ENCODE measurements around the gene CCT8L2. TPM values are rescaled to one million over a fixed set of nuclear protein-coding genes. Genes with fewer than 3 reads are reported as not detected.
"Not testable (repeated sequence)": the region's sequence is repeated elsewhere in the genome, so short reads cannot be mapped to it uniquely, and the experiment has no call there.

The CCT8L2 gene
- total RNA-seq, 2 experiments from 2014 or later, result not detected

- Mint-ChIP-seq H3K4me1 (no peaks in the 10 kb centered on the region), H3K36me3 (no peaks in the 10 kb centered on the region), H3K4me3 (no peak overlapping the region), H3K9me3 (peaks cover 1% of the 10 kb centered on the region), H3K27ac (no peak overlapping the region), H3K27me3 (no peaks in the 10 kb centered on the region)
- POLR2A ChIA-PET, result no interaction called here
- no peak for DNase-seq
- ATAC-seq (ENCODE audit: low read depth), result no peak
These were observed 33.3 kb downstream of the CCT8L2 start for GRCh38 chr22:16559056-16559955.

DNA sequence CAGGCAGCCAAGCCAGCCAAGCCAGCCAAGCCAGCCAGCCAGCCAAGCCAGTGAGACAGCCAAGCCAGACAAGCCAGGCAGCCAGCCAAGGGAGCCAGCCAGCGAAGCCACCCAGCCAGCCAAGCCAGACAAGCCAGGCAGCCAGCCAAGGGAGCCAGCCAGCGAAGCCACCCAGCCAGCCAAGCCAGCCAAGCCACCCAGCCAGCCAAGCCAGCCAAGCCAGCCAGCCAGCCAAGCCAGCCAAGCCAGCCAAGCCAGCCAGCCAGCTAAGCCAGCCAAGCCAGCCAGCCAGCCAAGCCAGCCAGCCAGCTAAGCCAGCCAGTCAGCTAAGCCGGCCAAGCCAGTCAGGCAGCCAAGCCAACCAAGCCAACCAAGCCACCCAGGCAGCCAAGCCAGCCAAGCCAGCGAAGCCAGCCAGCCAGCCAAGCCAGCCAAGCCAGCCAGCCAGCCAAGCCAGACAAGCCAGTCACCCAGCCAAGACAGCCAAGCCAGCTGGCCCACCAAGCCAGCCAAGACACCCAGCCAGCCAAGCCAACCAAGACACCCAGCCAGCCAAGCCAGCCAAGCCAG, 34.1 kb downstream of the CCT8L2 start:
- H3K27me3 Mint-ChIP-seq; H3K27ac Mint-ChIP-seq; ATAC-seq (ENCODE audit: low read depth); H3K9me3 Mint-ChIP-seq; H3K36me3 Mint-ChIP-seq; H3K4me1 Mint-ChIP-seq; H3K4me3 Mint-ChIP-seq; DNase-seq; POLR2A ChIA-PET: not testable (repeated sequence)

DNA sequence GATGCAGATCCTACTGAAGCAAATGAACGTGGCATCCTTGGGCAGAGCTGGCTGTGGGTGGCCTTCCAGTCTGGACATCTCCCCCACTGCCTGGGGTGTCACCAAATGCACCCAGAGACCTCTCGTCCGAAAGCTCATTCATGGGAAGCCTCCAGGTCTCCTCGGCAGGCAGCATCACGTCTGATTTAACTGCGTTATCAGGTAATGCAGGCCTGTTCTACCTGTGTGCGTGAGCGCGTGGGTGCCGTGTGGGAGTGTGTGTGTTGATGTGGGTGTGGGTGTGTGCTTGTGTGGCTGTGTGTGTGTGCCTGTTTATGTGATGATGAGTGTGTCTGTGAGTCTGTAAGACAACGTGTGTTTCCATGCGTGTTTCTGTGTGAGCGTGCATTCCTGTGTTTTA, 35.1 kb downstream of the CCT8L2 start:
- H3K27ac Mint-ChIP-seq; ATAC-seq (ENCODE audit: low read depth); POLR2A ChIA-PET; H3K36me3 Mint-ChIP-seq; DNase-seq; H3K4me3 Mint-ChIP-seq; H3K9me3 Mint-ChIP-seq; H3K27me3 Mint-ChIP-seq; H3K4me1 Mint-ChIP-seq: not testable (repeated sequence)

GRCh38 chr22:16555077-16555994, 37.3 kb downstream of the CCT8L2 start:
- H3K4me3 Mint-ChIP-seq; H3K36me3 Mint-ChIP-seq; H3K9me3 Mint-ChIP-seq; H3K27me3 Mint-ChIP-seq; ATAC-seq (ENCODE audit: low read depth); H3K27ac Mint-ChIP-seq; H3K4me1 Mint-ChIP-seq; POLR2A ChIA-PET; DNase-seq: not testable (repeated sequence)

GRCh38 chr22:16543310-16543709, 49.3 kb downstream of the CCT8L2 start:
- H3K27me3 Mint-ChIP-seq, H3K27ac Mint-ChIP-seq, POLR2A ChIA-PET: not testable (repeated sequence)

More at GRCh38 chr22:16543310-16543709, 49.3 kb downstream of the CCT8L2 start:
- not testable (repeated sequence) for ATAC-seq (ENCODE audit: low read depth); DNase-seq; H3K4me1 Mint-ChIP-seq; H3K4me3 Mint-ChIP-seq; H3K9me3 Mint-ChIP-seq; H3K36me3 Mint-ChIP-seq

Other genes with a start within 250 kb of the CCT8L2 start
- gene XKR3, start 232.6 kb upstream of the CCT8L2 start, total RNA-seq, result not detected

Data from activated naive CD8-positive, alpha-beta T cell treated with anti-CD3 and anti-CD28 coated beads, Interleukin-2, amount 10 ng/mL, durations not matched to agents 7 days and 5 days (primary cell).